ENCODE measurements around the gene RAB40C.

RAB40C gene, protein sequence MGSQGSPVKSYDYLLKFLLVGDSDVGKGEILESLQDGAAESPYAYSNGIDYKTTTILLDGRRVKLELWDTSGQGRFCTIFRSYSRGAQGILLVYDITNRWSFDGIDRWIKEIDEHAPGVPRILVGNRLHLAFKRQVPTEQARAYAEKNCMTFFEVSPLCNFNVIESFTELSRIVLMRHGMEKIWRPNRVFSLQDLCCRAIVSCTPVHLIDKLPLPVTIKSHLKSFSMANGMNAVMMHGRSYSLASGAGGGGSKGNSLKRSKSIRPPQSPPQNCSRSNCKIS

GRCh38 chr16:589658-590187 is at the start of gene RAB40C:
TSS of gene RAB40C (plus strand) at chr16:590066. CDS start at chr16:590292, 226 bp downstream.
- Histone ChIP-seq H3K9me3 (ENCODE audit: low read depth, low read length) (no peaks in the 10 kb centered on the region), H3K36me3 (ENCODE audit: insufficient read depth, low read length) (no peaks in the 10 kb centered on the region), H3K4me3 (peak within 1 kb of the TSS; percentile 99), H3K27ac (peak within 1 kb of the TSS; percentile 98), H3K9ac (ENCODE audit: insufficient read length) (peak within 1 kb of the TSS; percentile 96)
- DNase-seq (ENCODE audit: low read depth, low spot score): peak; percentile 86
- TF ChIP-seq EZH2 (IDR thresholded peaks at IDR 0.05): no peak
- no peak for TF ChIP-seq POLR2AphosphoS5 (IDR thresholded peaks at IDR 0.05; ENCODE audit: borderline replicate concordance, low read depth, low read length)

- no peak overlapping the region for H3K4me3 ChIP-seq
- no peak overlapping the region for H3K27ac ChIP-seq
- no peak overlapping the region for H3K9ac ChIP-seq (ENCODE audit: insufficient read length)
- no peak for TF ChIP-seq EZH2 (IDR thresholded peaks at IDR 0.05)
- TF ChIP-seq FOXP2 (optimal IDR thresholded peaks at IDR 0.05; ENCODE audit: control extremely low read depth, extremely low read length, insufficient read depth): no peak
- no peak for TF ChIP-seq POLR2AphosphoS5 (IDR thresholded peaks at IDR 0.05; ENCODE audit: borderline replicate concordance, low read depth, low read length)
- no peak for DNase-seq (ENCODE audit: low read depth, low spot score)
- H3K36me3 ChIP-seq (ENCODE audit: insufficient read depth, low read length): no peaks in the 10 kb centered on the region; the same call in 1 of the 2 replicates
- no peaks in the 10 kb centered on the region for H3K9me3 ChIP-seq (ENCODE audit: low read depth, low read length)
Measured at GRCh38 chr16:540645-541340, 49.1 kb upstream of the RAB40C start.

DNA sequence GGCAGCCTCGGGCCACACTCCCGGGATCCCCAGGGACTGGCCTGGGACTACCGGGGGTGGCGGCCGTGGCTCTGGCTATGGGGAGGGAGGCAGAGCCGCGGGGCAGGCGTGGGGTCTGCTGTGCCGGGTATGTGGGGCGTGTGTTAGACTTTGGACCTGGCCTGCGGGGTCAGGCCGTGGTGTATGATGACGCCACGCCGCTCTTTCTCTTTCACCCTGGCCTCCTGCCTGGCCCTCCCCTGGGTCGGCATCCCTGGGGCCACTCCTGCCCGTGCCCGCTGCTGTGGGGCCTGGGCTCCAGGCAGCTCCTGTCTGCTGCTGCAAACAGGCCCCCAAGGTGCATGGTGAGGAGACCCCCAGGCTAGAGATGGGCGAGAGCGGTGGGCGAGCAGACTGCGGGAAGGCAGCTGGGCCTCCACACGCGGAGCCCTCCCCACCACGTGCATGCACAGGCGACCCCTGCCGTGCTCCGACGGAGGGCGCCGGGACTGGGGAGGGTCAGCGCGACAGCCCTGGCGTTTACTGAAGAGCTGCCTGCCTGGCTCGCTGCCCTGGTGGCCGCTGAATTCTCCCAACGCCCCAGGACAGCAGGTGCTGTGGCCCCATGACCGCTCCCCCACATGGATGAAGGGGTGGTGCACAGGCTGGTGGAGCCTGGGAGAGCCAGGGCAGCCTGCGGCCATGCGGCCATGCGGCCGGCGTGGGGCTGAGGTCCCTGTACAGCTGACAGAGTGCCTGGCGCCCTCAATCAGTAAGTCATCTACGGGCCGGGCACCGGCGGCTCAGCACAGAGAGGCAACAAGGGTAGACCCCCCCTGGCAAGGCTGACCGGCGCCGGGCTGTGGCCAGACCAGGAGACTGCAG is 46.3 kb upstream of the RAB40C start:
- no peak for TF ChIP-seq EZH2 (IDR thresholded peaks at IDR 0.05)
- no peak for TF ChIP-seq POLR2AphosphoS5 (IDR thresholded peaks at IDR 0.05; ENCODE audit: borderline replicate concordance, low read depth, low read length)
- TF ChIP-seq FOXP2 (optimal IDR thresholded peaks at IDR 0.05; ENCODE audit: control extremely low read depth, extremely low read length, insufficient read depth): no peak
- Histone ChIP-seq H3K9ac (ENCODE audit: insufficient read length) (no peak overlapping the region), H3K36me3 (ENCODE audit: insufficient read depth, low read length) (peaks cover under 1% of the 10 kb centered on the region; the same call in 1 of the 2 replicates), H3K4me3 (no peak overlapping the region), H3K27ac (no peak overlapping the region), H3K9me3 (ENCODE audit: low read depth, low read length) (no peaks in the 10 kb centered on the region)
- no peak for DNase-seq (ENCODE audit: low read depth, low spot score)

DNA sequence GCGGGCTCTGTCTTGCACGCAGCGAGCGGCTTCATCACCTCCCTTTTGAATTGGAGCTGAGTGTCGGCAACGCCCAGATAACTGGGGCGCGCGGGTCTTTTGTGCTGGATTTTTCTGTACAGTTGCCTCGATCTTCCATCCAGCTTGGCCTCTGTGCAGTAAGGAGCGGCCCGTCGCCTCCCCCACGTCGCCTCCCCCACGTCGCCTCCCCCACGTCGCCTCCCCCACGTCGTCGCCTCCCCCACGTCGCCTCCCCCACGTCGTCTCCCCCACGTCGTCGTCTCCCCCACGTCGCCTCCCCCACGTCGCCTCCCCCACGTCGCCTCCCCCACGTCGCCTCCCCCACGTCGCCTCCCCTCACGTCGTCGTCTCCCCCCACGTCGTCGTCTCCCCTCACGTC is 45.3 kb upstream of the RAB40C start:
- peaks cover 4% of the 10 kb centered on the region; the same call in 1 of the 2 replicates for H3K36me3 ChIP-seq (ENCODE audit: insufficient read depth, low read length)
- no peak overlapping the region for H3K27ac ChIP-seq
- no peak overlapping the region for H3K4me3 ChIP-seq
- no peak overlapping the region for H3K9ac ChIP-seq (ENCODE audit: insufficient read length)
- DNase-seq (ENCODE audit: low read depth, low spot score): no peak
- H3K9me3 ChIP-seq (ENCODE audit: low read depth, low read length): no peaks in the 10 kb centered on the region
- TF ChIP-seq EZH2 (IDR thresholded peaks at IDR 0.05): no peak
- TF ChIP-seq POLR2AphosphoS5 (IDR thresholded peaks at IDR 0.05; ENCODE audit: borderline replicate concordance, low read depth, low read length): no peak
- no peak for TF ChIP-seq FOXP2 (optimal IDR thresholded peaks at IDR 0.05; ENCODE audit: control extremely low read depth, extremely low read length, insufficient read depth)

DNA sequence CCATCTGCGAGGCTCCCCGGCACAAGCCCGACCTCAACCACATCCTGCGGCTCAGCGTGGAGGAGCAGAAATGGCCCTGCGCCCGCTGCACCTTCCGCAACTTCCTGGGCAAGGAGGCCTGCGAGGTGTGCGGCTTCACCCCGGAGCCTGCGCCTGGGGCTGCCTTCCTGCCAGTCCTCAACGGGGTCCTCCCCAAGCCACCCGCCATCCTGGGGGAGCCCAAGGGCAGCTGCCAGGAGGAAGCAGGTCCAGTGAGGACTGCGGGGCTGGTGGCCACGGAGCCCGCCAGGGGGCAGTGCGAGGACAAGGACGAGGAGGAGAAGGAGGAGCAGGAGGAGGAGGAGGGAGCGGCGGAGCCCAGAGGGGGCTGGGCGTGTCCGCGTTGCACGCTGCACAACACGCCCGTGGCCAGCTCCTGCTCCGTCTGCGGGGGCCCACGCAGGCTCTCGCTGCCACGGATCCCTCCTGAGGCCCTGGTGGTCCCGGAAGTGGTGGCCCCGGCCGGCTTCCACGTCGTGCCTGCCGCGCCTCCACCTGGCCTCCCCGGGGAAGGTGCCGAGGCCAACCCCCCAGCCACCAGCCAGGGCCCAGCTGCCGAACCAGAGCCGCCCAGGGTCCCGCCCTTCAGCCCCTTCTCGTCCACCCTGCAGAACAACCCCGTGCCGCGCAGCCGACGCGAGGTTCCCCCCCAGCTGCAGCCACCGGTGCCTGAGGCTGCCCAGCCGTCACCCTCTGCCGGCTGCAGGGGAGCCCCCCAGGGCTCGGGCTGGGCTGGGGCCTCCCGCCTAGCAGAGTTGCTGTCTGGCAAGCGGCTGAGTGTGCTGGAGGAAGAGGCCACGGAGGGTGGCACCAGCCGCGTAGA is 42.7 kb upstream of the RAB40C start:
- Histone ChIP-seq H3K36me3 (ENCODE audit: insufficient read depth, low read length) (peaks cover 4% of the 10 kb centered on the region; the same call in 1 of the 2 replicates), H3K27ac (no peak overlapping the region), H3K4me3 (no peak overlapping the region), H3K9me3 (ENCODE audit: low read depth, low read length) (no peaks in the 10 kb centered on the region), H3K9ac (ENCODE audit: insufficient read length) (no peak overlapping the region)
- no peak for DNase-seq (ENCODE audit: low read depth, low spot score)
- TF ChIP-seq POLR2AphosphoS5 (IDR thresholded peaks at IDR 0.05; ENCODE audit: borderline replicate concordance, low read depth, low read length) (no peak), FOXP2 (optimal IDR thresholded peaks at IDR 0.05; ENCODE audit: control extremely low read depth, extremely low read length, insufficient read depth) (no peak), EZH2 (IDR thresholded peaks at IDR 0.05) (no peak)

GRCh38 chr16:548586-548985 is 41.3 kb upstream of the RAB40C start:
- H3K9ac ChIP-seq (ENCODE audit: insufficient read length): no peak overlapping the region

DNA sequence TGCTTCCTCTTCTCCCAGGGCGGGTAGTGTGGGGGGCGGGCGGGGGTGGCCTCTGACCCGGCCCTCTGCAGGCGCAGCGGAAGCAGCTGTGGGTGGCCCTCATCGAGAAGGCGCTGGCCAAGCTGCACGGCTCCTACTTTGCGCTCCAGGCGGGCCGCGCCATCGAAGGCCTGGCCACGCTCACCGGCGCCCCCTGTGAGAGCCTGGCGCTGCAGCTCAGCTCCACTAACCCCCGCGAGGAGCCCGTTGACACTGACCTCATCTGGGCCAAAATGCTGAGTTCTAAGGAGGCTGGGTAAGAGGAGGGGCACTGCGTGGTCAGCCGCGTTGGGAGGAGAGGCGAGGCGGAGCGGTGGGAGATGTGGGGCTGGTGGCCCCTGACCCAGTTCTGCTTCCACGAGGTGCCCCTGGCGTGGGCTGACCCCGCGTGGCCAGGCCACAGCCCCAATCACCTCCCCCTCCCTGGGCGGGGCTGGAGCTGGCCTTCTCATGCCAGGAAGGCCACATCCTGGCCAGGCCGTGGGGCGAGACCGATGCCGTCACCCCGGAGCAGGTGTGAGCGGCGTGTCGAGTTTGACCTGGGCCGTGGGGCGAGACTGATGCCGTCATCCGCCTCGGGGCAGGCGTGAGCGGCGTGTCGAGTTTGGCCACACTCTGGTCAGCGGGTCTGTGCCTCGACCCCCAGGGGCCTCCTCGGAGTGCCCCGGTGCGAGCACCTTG is 40.2 kb upstream of the RAB40C start:
- DNase-seq (ENCODE audit: low read depth, low spot score): no peak
- Histone ChIP-seq H3K9me3 (ENCODE audit: low read depth, low read length) (no peaks in the 10 kb centered on the region), H3K9ac (ENCODE audit: insufficient read length) (no peak overlapping the region), H3K36me3 (ENCODE audit: insufficient read depth, low read length) (peaks cover 4% of the 10 kb centered on the region; the same call in 1 of the 2 replicates), H3K4me3 (no peak overlapping the region), H3K27ac (no peak overlapping the region)
- TF ChIP-seq FOXP2 (optimal IDR thresholded peaks at IDR 0.05; ENCODE audit: control extremely low read depth, extremely low read length, insufficient read depth) (no peak), POLR2AphosphoS5 (IDR thresholded peaks at IDR 0.05; ENCODE audit: borderline replicate concordance, low read depth, low read length) (no peak), EZH2 (IDR thresholded peaks at IDR 0.05) (no peak)

More at GRCh38 chr16:548586-548985, 41.3 kb upstream of the RAB40C start:
- no peak for TF ChIP-seq EZH2 (IDR thresholded peaks at IDR 0.05)
- TF ChIP-seq FOXP2 (optimal IDR thresholded peaks at IDR 0.05; ENCODE audit: control extremely low read depth, extremely low read length, insufficient read depth): no peak
- no peak for TF ChIP-seq POLR2AphosphoS5 (IDR thresholded peaks at IDR 0.05; ENCODE audit: borderline replicate concordance, low read depth, low read length)
- no peak for DNase-seq (ENCODE audit: low read depth, low spot score)
- Histone ChIP-seq H3K27ac (no peak overlapping the region), H3K9me3 (ENCODE audit: low read depth, low read length) (no peaks in the 10 kb centered on the region), H3K36me3 (ENCODE audit: insufficient read depth, low read length) (peaks cover 4% of the 10 kb centered on the region; the same call in 1 of the 2 replicates), H3K4me3 (no peak overlapping the region)
